HepG2 (cell line): ENCODE measurements around the gene PANK1. TPM values are rescaled to one million over a fixed set of nuclear protein-coding genes. Genes with fewer than 3 reads are reported as not detected.

Source experiments
- ARNT2 ChIP-seq: sonication (generic); formaldehyde crosslinking; IDR thresholded peaks from 2 replicates; pipeline ENCODE4 v1.8.0; 2022; ENCODE audit warnings: mild to moderate bottlenecking, low read depth, missing genetic modification reagents, moderate library complexity
- BCL6 ChIP-seq: IDR thresholded peaks from 2 replicates; pipeline ENCODE4 v1.6.1; 2016; ENCODE audit warnings: missing genetic modification reagents, missing compliant biosample characterization
- BHLHE40 ChIP-seq: IDR thresholded peaks from 2 replicates; pipeline ENCODE4 v1.6.1; 2011; ENCODE audit warnings: low read length, improper control_type of control experiment
- CENPT ChIP-seq: sonication (generic); formaldehyde crosslinking; IDR thresholded peaks from 2 replicates; pipeline ENCODE4 v1.8.0; 2022; ENCODE audit warnings: low read depth, mild to moderate bottlenecking, moderate library complexity, missing genetic modification reagents
- CHD2 ChIP-seq: IDR thresholded peaks from 2 replicates; pipeline ENCODE4 v1.6.1; 2011; ENCODE audit warnings: low read depth, low read length, improper control_type of control experiment
- CREB1 ChIP-seq, 2 experiments: fragments of 450-650 bp in 1 of 2; IDR thresholded peaks; 2 replicates each; pipeline ENCODE4 v1.6.1; 2016 to 2017; ENCODE audit warnings: control low read depth in 1 of 2, mild to moderate bottlenecking in 1 of 2, missing compliant biosample characterization in 1 of 2, missing genetic modification characterization in 1 of 2
- DPF2 ChIP-seq: sonication (generic); formaldehyde crosslinking; IDR thresholded peaks from 2 replicates; pipeline ENCODE4 v1.4.0; 2020; ENCODE audit warnings: mild to moderate bottlenecking, low read depth, missing genetic modification reagents, borderline replicate concordance
- EEA1 ChIP-seq: sonication (generic); formaldehyde crosslinking; IDR thresholded peaks from 2 replicates; pipeline ENCODE4 v1.5.1; 2020; ENCODE audit warnings: mild to moderate bottlenecking, missing genetic modification reagents, borderline replicate concordance
- GABPA ChIP-seq, 2 experiments: IDR thresholded peaks; 2 replicates each; pipeline ENCODE4 v1.6.1; 2011 to 2016; ENCODE audit warnings: low read depth in 2 of 2, low read length in 1 of 2, missing biosample characterization in 1 of 2, missing genetic modification characterization in 1 of 2
- GATAD2A ChIP-seq: IDR thresholded peaks from 2 replicates; pipeline ENCODE4 v1.6.1; 2016
- GFI1 ChIP-seq: sonication (generic); formaldehyde crosslinking; IDR thresholded peaks from 2 replicates; pipeline ENCODE4 v1.5.0; 2020; ENCODE audit warnings: missing genetic modification reagents, mild to moderate bottlenecking, borderline replicate concordance
- HIVEP1 ChIP-seq: sonication (generic); formaldehyde crosslinking; IDR thresholded peaks from 2 replicates; pipeline ENCODE4 v1.4.0; 2020; ENCODE audit warnings: mild to moderate bottlenecking, missing genetic modification reagents
- HOXA5 ChIP-seq: sonication (generic); formaldehyde crosslinking; IDR thresholded peaks from 2 replicates; pipeline ENCODE4 v1.4.0; 2020; ENCODE audit warnings: missing genetic modification reagents
- MEIS2 ChIP-seq: sonication (generic); formaldehyde crosslinking; IDR thresholded peaks from 2 replicates; pipeline ENCODE4 v1.9.0; 2021; ENCODE audit warnings: mild to moderate bottlenecking, missing genetic modification reagents
- MTF1 ChIP-seq: sonication (generic); formaldehyde crosslinking; IDR thresholded peaks from 2 replicates; pipeline ENCODE4 v1.5.0; 2020; ENCODE audit warnings: missing genetic modification reagents
- RAD21 ChIP-seq: fragments of 450-650 bp; formaldehyde crosslinking; IDR thresholded peaks from 2 replicates; pipeline ENCODE4 v1.5.0; 2020; ENCODE audit warnings: mild to moderate bottlenecking
- RFX1 ChIP-seq: fragments of 450-650 bp; IDR thresholded peaks from 2 replicates; pipeline ENCODE4 v1.6.1; 2017
- SRSF1 ChIP-seq: fragments of 200-400 bp; formaldehyde crosslinking; optimal IDR thresholded peaks from 2 replicates; pipeline ENCODE3; 2017; ENCODE audit warnings: mild to moderate bottlenecking, low read depth, low read length, moderate library complexity
- STAG1 ChIP-seq: sonication (generic); formaldehyde crosslinking; IDR thresholded peaks from 2 replicates; pipeline ENCODE4 v1.4.0; 2020; ENCODE audit warnings: missing genetic modification reagents
- WIZ ChIP-seq: sonication (generic); formaldehyde crosslinking; IDR thresholded peaks from 2 replicates; pipeline ENCODE4 v1.5.1; 2020; ENCODE audit warnings: mild to moderate bottlenecking, missing genetic modification reagents
- ZFP90 ChIP-seq: sonication (generic); formaldehyde crosslinking; IDR thresholded peaks from 2 replicates; pipeline ENCODE4 v1.8.0; 2022; ENCODE audit warnings: missing genetic modification reagents, mild to moderate bottlenecking, inconsistent platforms, borderline replicate concordance
- ZNF34 ChIP-seq: sonication (generic); formaldehyde crosslinking; IDR thresholded peaks from 2 replicates; pipeline ENCODE4 v1.4.0; 2020; ENCODE audit warnings: mild to moderate bottlenecking, missing genetic modification reagents, borderline replicate concordance
- ZNF343 ChIP-seq: sonication (generic); formaldehyde crosslinking; IDR thresholded peaks from 2 replicates; pipeline ENCODE4 v1.4.0; 2020; ENCODE audit warnings: mild to moderate bottlenecking, missing genetic modification reagents
- ZNF350 ChIP-seq: sonication (generic); formaldehyde crosslinking; IDR thresholded peaks from 2 replicates; pipeline ENCODE4 v1.4.0; 2020; ENCODE audit warnings: mild to moderate bottlenecking, low read depth, missing genetic modification reagents, borderline replicate concordance
- ZNF574 ChIP-seq: sonication (generic); formaldehyde crosslinking; IDR thresholded peaks from 2 replicates; pipeline ENCODE4 v1.4.0; 2020; ENCODE audit warnings: missing genetic modification reagents
- ZNF576 ChIP-seq: sonication (generic); formaldehyde crosslinking; IDR thresholded peaks from 2 replicates; pipeline ENCODE4 v1.4.0; 2020; ENCODE audit warnings: mild to moderate bottlenecking, missing genetic modification reagents
- ZNF841 ChIP-seq: sonication (generic); formaldehyde crosslinking; IDR thresholded peaks from 2 replicates; pipeline ENCODE4 v1.8.1; 2023; ENCODE audit warnings: missing genetic modification reagents, borderline replicate concordance
- polyA plus RNA-seq, 8 experiments: library from polyadenylated mRNA; depleted of rRNA in 3 of 8; stranded (reverse) in 7 of 8; unstranded in 1 of 8; fragments of >200 nt; fragmentation: Illumina TruSeq in 4 of 8; extraction: Trizol in 4 of 8; gene quantifications; 2 replicates each; pipeline versions ENCODE4 v1.2.1 to v1.2.3, GENCODE V29; 2011 to 2016; ENCODE audit warnings: low read depth in 4 of 8, missing spikeins in 1 of 8, mixed read lengths in 1 of 8; ENCODE audit not compliant: insufficient read depth in 1 of 8
- total RNA-seq, 5 experiments: library from RNA; depleted of rRNA; stranded (reverse); fragments of >200 nt; fragmentation: Illumina TruSeq; extraction: Trizol; gene quantifications; 2 replicates each; pipeline ENCODE4 v1.2.3, GENCODE V29; 2016; ENCODE audit warnings: low read depth in 1 of 5
- TF ChIP-seq, protein P1 (sequence below): sonication (generic); formaldehyde crosslinking; conservative IDR thresholded peaks from 2 replicates; pipeline ENCODE4 v1.4.0; 2020; ENCODE audit warnings: missing genetic modification reagents

Gene PANK1
- total and polyA plus RNA-seq, 2 of the 13 experiments (the other 11 are each of a cell fraction or from before 2014, with no cell fraction given): 18.2 to 33.3 TPM

DNA sequence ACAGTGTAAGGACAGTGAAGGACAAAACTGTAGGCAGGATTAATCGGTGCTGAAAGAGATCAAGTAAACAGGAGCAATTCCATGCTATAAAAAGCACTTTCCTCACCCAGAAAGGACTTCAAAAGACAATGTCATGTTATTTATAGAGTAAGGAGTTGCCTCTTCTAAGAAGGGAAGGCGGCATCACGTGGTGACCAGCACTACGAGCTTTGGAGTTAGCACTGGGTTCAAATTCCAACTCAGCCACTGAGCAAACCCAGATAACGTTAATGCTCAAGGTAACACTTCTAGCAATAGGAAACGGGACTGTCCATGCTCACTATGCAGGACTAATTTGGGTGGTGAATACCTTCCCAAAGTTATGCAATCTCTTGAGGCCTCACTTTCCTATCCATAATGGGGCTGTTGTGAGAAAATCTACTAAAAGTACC is 715 bp upstream of the PANK1 start (continued):
- TF ChIP-seq, protein P1, sequence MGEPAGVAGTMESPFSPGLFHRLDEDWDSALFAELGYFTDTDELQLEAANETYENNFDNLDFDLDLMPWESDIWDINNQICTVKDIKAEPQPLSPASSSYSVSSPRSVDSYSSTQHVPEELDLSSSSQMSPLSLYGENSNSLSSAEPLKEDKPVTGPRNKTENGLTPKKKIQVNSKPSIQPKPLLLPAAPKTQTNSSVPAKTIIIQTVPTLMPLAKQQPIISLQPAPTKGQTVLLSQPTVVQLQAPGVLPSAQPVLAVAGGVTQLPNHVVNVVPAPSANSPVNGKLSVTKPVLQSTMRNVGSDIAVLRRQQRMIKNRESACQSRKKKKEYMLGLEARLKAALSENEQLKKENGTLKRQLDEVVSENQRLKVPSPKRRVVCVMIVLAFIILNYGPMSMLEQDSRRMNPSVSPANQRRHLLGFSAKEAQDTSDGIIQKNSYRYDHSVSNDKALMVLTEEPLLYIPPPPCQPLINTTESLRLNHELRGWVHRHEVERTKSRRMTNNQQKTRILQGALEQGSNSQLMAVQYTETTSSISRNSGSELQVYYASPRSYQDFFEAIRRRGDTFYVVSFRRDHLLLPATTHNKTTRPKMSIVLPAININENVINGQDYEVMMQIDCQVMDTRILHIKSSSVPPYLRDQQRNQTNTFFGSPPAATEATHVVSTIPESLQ (CRISPR knock-in tag): no peak; the same call in 1 of the 2 replicates
- TF ChIP-seq WIZ (0 out of 2 replicates have a peak, but pooled peaks have one; percentile 15), CREB1 (IDR thresholded peaks at IDR 0.05) (no peak), CREB1 (CRISPR knock-in tag; IDR thresholded peaks at IDR 0.05) (peak; percentile 58), DPF2 (CRISPR knock-in tag) (peak; percentile 73; the same call in 1 of the 2 replicates), CENPT (CRISPR knock-in tag) (no peak), HIVEP1 (CRISPR knock-in tag) (no peak), STAG1 (CRISPR knock-in tag) (peak; percentile 15; the same call in 1 of the 2 replicates), GFI1 (CRISPR knock-in tag) (peak; percentile 83; the same call in 1 of the 2 replicates), ZNF343 (CRISPR knock-in tag) (no peak), HOXA5 (CRISPR knock-in tag) (peak; percentile 53; the same call in 1 of the 2 replicates), ZNF350 (CRISPR knock-in tag) (peak; percentile 53; the same call in 1 of the 2 replicates), BCL6 (CRISPR knock-in tag) (peak; percentile 86), RAD21 (no peak), ZNF574 (CRISPR knock-in tag) (peak; percentile 61; the same call in 1 of the 2 replicates), SRSF1 (no peak), ZNF841 (no peak), EEA1 (CRISPR knock-in tag) (no peak), ZNF576 (CRISPR knock-in tag) (no peak), MEIS2 (peak; percentile 68; the same call in 1 of the 2 replicates), GATAD2A (CRISPR knock-in tag) (peak; percentile 89), CHD2 (no peak), RFX1 (no peak), ZNF34 (CRISPR knock-in tag) (no peak), ZFP90 (CRISPR knock-in tag) (no peak), BHLHE40 (peak; percentile 25; the same call in 1 of the 2 replicates), MTF1 (CRISPR knock-in tag) (0 out of 2 replicates have a peak, but pooled peaks have one; percentile 35), GABPA (IDR thresholded peaks at IDR 0.05; ENCODE audit: low read depth, low read length) (no peak), GABPA (CRISPR knock-in tag; IDR thresholded peaks at IDR 0.05; ENCODE audit: low read depth) (peak; percentile 32; the same call in 1 of the 2 replicates), ARNT2 (CRISPR knock-in tag) (peak; percentile 4; the same call in 1 of the 2 replicates)
